Endodermal cell (in vitro differentiated cells): Measurements from ENCODE around the gene IQGAP2. TPM values are rescaled to one million over a fixed set of nuclear protein-coding genes. Genes with fewer than 3 reads are reported as not detected.

Source experiments
- DNase-seq: peaks from one replicate; pipeline ENCODE4 v3.0.0-alpha.2; 2017
- H3K27ac ChIP-seq: 2 replicates; pipeline ENCODE4 v1.5.1; 2013; ENCODE audit warnings: mild to moderate bottlenecking, low read depth, low read length, moderate library complexity
- H3K27me3 ChIP-seq: 2 replicates; pipeline ENCODE4 v1.6.1; 2013; ENCODE audit warnings: mild to moderate bottlenecking, low read length, moderate library complexity; ENCODE audit not compliant: insufficient read depth, control insufficient read depth, poor library complexity, severe bottlenecking
- H3K36me3 ChIP-seq: 2 replicates; pipeline ENCODE4 v1.7.0; 2013; ENCODE audit warnings: mild to moderate bottlenecking, low read length, moderate library complexity; ENCODE audit not compliant: control insufficient read depth, insufficient read depth
- H3K4me1 ChIP-seq: one replicate; pipeline ENCODE4 v1.7.0; 2013; ENCODE audit warnings: low read length; ENCODE audit not compliant: control insufficient read depth, insufficient read depth
- H3K4me3 ChIP-seq: 2 replicates; pipeline ENCODE4 v1.5.1; 2013; ENCODE audit warnings: mild to moderate bottlenecking, low read length, moderate library complexity
- H3K9ac ChIP-seq: 2 replicates; pipeline ENCODE4 v1.6.1; 2013; ENCODE audit warnings: mild to moderate bottlenecking, low read length, moderate library complexity; ENCODE audit not compliant: poor library complexity, severe bottlenecking; ENCODE audit errors: extremely low read depth
- H3K9me3 ChIP-seq: 2 replicates; pipeline ENCODE4 v1.6.1; 2013; ENCODE audit warnings: mild to moderate bottlenecking, low read length, moderate library complexity; ENCODE audit not compliant: control insufficient read depth
- H3K27ac Mint-ChIP-seq: 2 replicates; pipeline ENCODE4 v1.8.0; 2020; ENCODE audit warnings: mixed read lengths
- H3K27me3 Mint-ChIP-seq: 2 replicates; pipeline ENCODE4 v1.8.0; 2021; ENCODE audit warnings: mild to moderate bottlenecking, mixed read lengths; ENCODE audit not compliant: insufficient read depth
- H3K36me3 Mint-ChIP-seq: 2 replicates; pipeline ENCODE4 v1.8.0; 2020; ENCODE audit warnings: low read depth, mixed read lengths
- H3K4me1 Mint-ChIP-seq: 2 replicates; pipeline ENCODE4 v1.8.0; 2020; ENCODE audit warnings: mixed read lengths
- H3K4me3 Mint-ChIP-seq: 2 replicates; pipeline ENCODE4 v1.8.0; 2020; ENCODE audit warnings: mild to moderate bottlenecking, moderate library complexity, mixed read lengths
- H3K9me3 Mint-ChIP-seq: 2 replicates; pipeline ENCODE4 v1.8.0; 2020; ENCODE audit warnings: mild to moderate bottlenecking, mixed read lengths
- WGBS, 2 experiments: methylation state at CpG; one replicate each; pipeline versions ENCODE4 v1.1.5 to v1.1.7; 2013; ENCODE audit warnings: missing lambda C conversion rate in 2 of 2, mixed read lengths in 1 of 2; ENCODE audit not compliant: insufficient coverage in 1 of 2, insufficient read length in 1 of 2; 5-methylcytosine and 5-hydroxymethylcytosine counted together
- total RNA-seq, 2 donors: library from RNA; stranded (reverse); fragmentation: NEBNext Ultra II Directional in 1 of 2; extraction: Animal tissue kit (Norgen Biotek cat#: 25700) in 1 of 2; gene quantifications; 2 replicates in 1 of 2; 3 replicates in 1 of 2; pipeline ENCODE4 v1.2.1, GENCODE V29; 2021
- TF ChIP-seq, protein P1 (sequence below): fragments of 200-600 bp; sonication (generic); conservative IDR thresholded peaks from 2 replicates; pipeline ENCODE4 v1.5.0; 2021; ENCODE audit warnings: antibody characterized with exemption, mild to moderate bottlenecking

Gene IQGAP2
- total RNA-seq, 2 donors from 2014 or later, result 8.3 to 19.4 TPM

DNA sequence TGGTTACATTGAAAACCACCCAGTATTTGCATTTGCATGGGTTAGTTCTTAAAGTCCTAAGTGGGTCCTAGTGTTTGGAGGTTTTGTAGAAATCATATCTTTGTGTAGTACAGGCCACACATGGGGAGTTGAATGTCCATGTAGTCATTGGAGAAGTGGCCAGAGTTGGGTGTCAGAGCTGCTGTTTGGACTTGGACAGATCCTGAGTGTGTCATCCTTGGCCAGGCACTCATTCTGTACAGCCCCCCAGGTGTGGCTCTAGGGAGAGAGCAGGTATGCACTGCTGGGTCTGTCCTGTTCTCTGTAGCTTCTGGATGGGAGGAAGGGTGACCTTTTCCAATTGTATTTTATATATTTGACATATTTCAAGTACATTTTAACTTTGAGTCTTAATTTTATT lies 82.4 kb downstream of the IQGAP2 start:
- no peak overlapping the region for H3K4me3 ChIP-seq
- H3K9ac ChIP-seq, result no peak overlapping the region
- H3K9me3 Mint-ChIP-seq, result no peaks in the 10 kb centered on the region
- no peak for DNase-seq
- TF ChIP-seq, protein P1, sequence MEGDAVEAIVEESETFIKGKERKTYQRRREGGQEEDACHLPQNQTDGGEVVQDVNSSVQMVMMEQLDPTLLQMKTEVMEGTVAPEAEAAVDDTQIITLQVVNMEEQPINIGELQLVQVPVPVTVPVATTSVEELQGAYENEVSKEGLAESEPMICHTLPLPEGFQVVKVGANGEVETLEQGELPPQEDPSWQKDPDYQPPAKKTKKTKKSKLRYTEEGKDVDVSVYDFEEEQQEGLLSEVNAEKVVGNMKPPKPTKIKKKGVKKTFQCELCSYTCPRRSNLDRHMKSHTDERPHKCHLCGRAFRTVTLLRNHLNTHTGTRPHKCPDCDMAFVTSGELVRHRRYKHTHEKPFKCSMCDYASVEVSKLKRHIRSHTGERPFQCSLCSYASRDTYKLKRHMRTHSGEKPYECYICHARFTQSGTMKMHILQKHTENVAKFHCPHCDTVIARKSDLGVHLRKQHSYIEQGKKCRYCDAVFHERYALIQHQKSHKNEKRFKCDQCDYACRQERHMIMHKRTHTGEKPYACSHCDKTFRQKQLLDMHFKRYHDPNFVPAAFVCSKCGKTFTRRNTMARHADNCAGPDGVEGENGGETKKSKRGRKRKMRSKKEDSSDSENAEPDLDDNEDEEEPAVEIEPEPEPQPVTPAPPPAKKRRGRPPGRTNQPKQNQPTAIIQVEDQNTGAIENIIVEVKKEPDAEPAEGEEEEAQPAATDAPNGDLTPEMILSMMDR, result no peak
- no peaks in the 10 kb centered on the region for H3K9me3 ChIP-seq
- H3K4me1 ChIP-seq, result no peaks in the 10 kb centered on the region
- no peaks in the 10 kb centered on the region for H3K36me3 ChIP-seq
- H3K4me1 Mint-ChIP-seq, result peaks cover 23% of the 10 kb centered on the region
- H3K4me3 Mint-ChIP-seq, result no peak overlapping the region
- H3K27ac Mint-ChIP-seq, result no peak overlapping the region
- H3K27ac ChIP-seq, result no peak overlapping the region
- peaks cover 6% of the 10 kb centered on the region for H3K27me3 Mint-ChIP-seq
- H3K36me3 Mint-ChIP-seq, result no peaks in the 10 kb centered on the region
- H3K27me3 ChIP-seq, result no peaks in the 10 kb centered on the region

- H3K27ac Mint-ChIP-seq, result no peak overlapping the region
- TF ChIP-seq, protein P1, result no peak
- no peaks in the 10 kb centered on the region for H3K36me3 Mint-ChIP-seq
- Histone ChIP-seq H3K4me3 (no peak overlapping the region), H3K4me1 (no peaks in the 10 kb centered on the region), H3K27ac (no peak overlapping the region), H3K36me3 (no peaks in the 10 kb centered on the region), H3K9me3 (no peaks in the 10 kb centered on the region), H3K27me3 (no peaks in the 10 kb centered on the region), H3K9ac (no peak overlapping the region)
- H3K4me1 Mint-ChIP-seq, result peaks cover 26% of the 10 kb centered on the region
- DNase-seq, result no peak
- H3K27me3 Mint-ChIP-seq, result peaks cover 16% of the 10 kb centered on the region
- WGBS, 2 experiments, result 100% methylated on average over 3 to 4 of the region's 4 CpGs
- H3K4me3 Mint-ChIP-seq, result no peak overlapping the region
- H3K9me3 Mint-ChIP-seq, result no peaks in the 10 kb centered on the region
Measured at GRCh38 chr5:76487386-76487785, 84.3 kb downstream of the IQGAP2 start.

DNA sequence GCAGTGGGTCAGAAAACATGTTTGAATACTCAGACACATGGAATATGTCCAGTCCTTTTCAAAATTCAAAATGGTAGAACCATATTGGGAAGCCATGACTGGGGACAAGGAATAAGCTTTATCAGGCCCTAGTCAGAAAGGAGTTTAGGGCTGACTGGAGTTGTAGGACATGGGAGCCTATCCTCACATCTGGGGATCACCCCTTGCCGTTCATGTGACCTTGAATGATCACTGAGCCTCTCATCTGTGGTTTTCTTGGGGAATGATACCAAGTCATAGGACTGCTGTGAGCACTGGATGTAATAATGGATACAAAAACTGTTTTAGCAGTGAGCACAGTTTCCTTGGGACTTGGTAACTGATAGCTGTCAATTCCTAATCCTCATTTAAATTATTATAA lies 84.7 kb downstream of the IQGAP2 start:
- 67 to 94% methylated on average over 1 of the region's 1 CpG for WGBS, 2 experiments
- Histone ChIP-seq H3K27ac (no peak overlapping the region), H3K9ac (no peak overlapping the region), H3K4me3 (no peak overlapping the region), H3K9me3 (no peaks in the 10 kb centered on the region), H3K36me3 (no peaks in the 10 kb centered on the region), H3K4me1 (peaks cover 3% of the 10 kb centered on the region), H3K27me3 (no peaks in the 10 kb centered on the region)
- no peaks in the 10 kb centered on the region for H3K36me3 Mint-ChIP-seq
- TF ChIP-seq, protein P1, result no peak
- H3K4me3 Mint-ChIP-seq, result no peak overlapping the region
- H3K27ac Mint-ChIP-seq, result no peak overlapping the region
- peaks cover 17% of the 10 kb centered on the region for H3K27me3 Mint-ChIP-seq
- DNase-seq, result no peak
- H3K4me1 Mint-ChIP-seq, result peaks cover 30% of the 10 kb centered on the region
- H3K9me3 Mint-ChIP-seq, result no peaks in the 10 kb centered on the region
